Naive thymus-derived CD4-positive, alpha-beta T cell (primary cell): Measurements from ENCODE around the gene PSTPIP2. TPM values are rescaled to one million over a fixed set of nuclear protein-coding genes. Genes with fewer than 3 reads are reported as not detected.

Experiments
- ATAC-seq: fragments of 150-1000 bp; cut with Tn5 transposase; 2 replicates; pipeline ENCODE4 v1.10.0; 2021; ENCODE audit warnings: mild to moderate bottlenecking, moderate library complexity
- CTCF ChIA-PET: fragments of 350-600 bp; sonication (Branson Sonifier 250); formaldehyde crosslinking; loops from one replicate; lab custom pipeline; 2021; ENCODE audit warnings: antibody characterized with exemption; lab: Charles Lee
- POLR2A ChIA-PET: fragments of 350-600 bp; sonication (Branson Sonifier 250); formaldehyde crosslinking; loops from one replicate; lab custom pipeline; 2021; ENCODE audit warnings: antibody characterized with exemption, inconsistent platforms; lab: Charles Lee
- DNase-seq, 9 donors: peaks; one replicate each; pipeline versions ENCODE4 v3.0.0 to v3.0.0-alpha.2; 2020 to 2022; ENCODE audit warnings: mixed read lengths in 1 of 9
- H3K27ac ChIP-seq: one replicate; pipeline ENCODE4 v1.7.0; 2013; ENCODE audit warnings: mild to moderate bottlenecking, low read depth, low read length, moderate library complexity
- H3K27me3 ChIP-seq, 2 donors: one replicate each; pipeline ENCODE4 v1.7.0; 2013; ENCODE audit warnings: low read length in 2 of 2, mild to moderate bottlenecking in 2 of 2, moderate library complexity in 2 of 2; ENCODE audit not compliant: control insufficient read depth in 2 of 2, insufficient read depth in 2 of 2
- H3K36me3 ChIP-seq, 3 experiments: 1 replicate in 2 of 3; 2 replicates in 1 of 3; pipeline ENCODE4 v1.7.0; 2013; ENCODE audit warnings: low read length in 3 of 3, mild to moderate bottlenecking in 3 of 3, moderate library complexity in 1 of 3; ENCODE audit not compliant: insufficient read depth in 3 of 3, control insufficient read depth in 2 of 3
- H3K4me1 ChIP-seq, 2 donors: one replicate each; pipeline ENCODE4 v1.7.0; 2013; ENCODE audit warnings: low read length in 2 of 2, mild to moderate bottlenecking in 2 of 2, moderate library complexity in 1 of 2; ENCODE audit not compliant: control insufficient read depth in 2 of 2, insufficient read depth in 2 of 2
- H3K4me3 ChIP-seq: 2 replicates; pipeline ENCODE4 v1.7.0; 2013; ENCODE audit warnings: mild to moderate bottlenecking, low read length
- H3K9me3 ChIP-seq, 3 experiments: 1 replicate in 2 of 3; 2 replicates in 1 of 3; pipeline ENCODE4 v1.7.0; 2013; ENCODE audit warnings: low read length in 3 of 3; ENCODE audit not compliant: control insufficient read depth in 2 of 3
- H3K27ac Mint-ChIP-seq, 9 donors: one replicate each; pipeline ENCODE4 v1.8.0; 2020 to 2022; ENCODE audit warnings: mixed read lengths in 9 of 9, mild to moderate bottlenecking in 8 of 9, moderate library complexity in 5 of 9, inconsistent platforms in 2 of 9
- H3K27me3 Mint-ChIP-seq, 5 donors: one replicate each; pipeline ENCODE4 v1.8.0; 2021 to 2022; ENCODE audit warnings: mixed read lengths in 5 of 5, mild to moderate bottlenecking in 1 of 5
- H3K36me3 Mint-ChIP-seq, 5 donors: one replicate each; pipeline ENCODE4 v1.8.0; 2020 to 2022; ENCODE audit warnings: mixed read lengths in 5 of 5, mild to moderate bottlenecking in 3 of 5, inconsistent platforms in 1 of 5
- H3K4me1 Mint-ChIP-seq, 7 donors: one replicate each; pipeline ENCODE4 v1.8.0; 2020 to 2022; ENCODE audit warnings: mixed read lengths in 7 of 7, mild to moderate bottlenecking in 3 of 7, inconsistent platforms in 1 of 7
- H3K4me3 Mint-ChIP-seq, 10 donors: one replicate each; pipeline ENCODE4 v1.8.0; 2020 to 2022; ENCODE audit warnings: mild to moderate bottlenecking in 10 of 10, mixed read lengths in 10 of 10, moderate library complexity in 6 of 10, inconsistent platforms in 2 of 10
- H3K9me3 Mint-ChIP-seq, 11 donors: one replicate each; pipeline ENCODE4 v1.8.0; 2020 to 2022; ENCODE audit warnings: mixed read lengths in 11 of 11, mild to moderate bottlenecking in 4 of 11, inconsistent platforms in 1 of 11, moderate library complexity in 1 of 11
- intact Hi-C, 2 donors: fragments of 100-400 bp; cut with micrococcal nuclease; formaldehyde crosslinking; loops; one replicate each; pipeline ENCODE4 v1.15.1; 2023
- polyA plus RNA-seq, 2 donors: library from polyadenylated mRNA; unstranded; fragments of 300-500 nt; fragmentation: Illumina TruSeq; gene quantifications; one replicate each; pipeline ENCODE4 v1.2.3, GENCODE V29; 2021
- total RNA-seq, 6 experiments: library from RNA in 5 of 6; stranded (reverse) in 5 of 6; gene quantifications; 1 replicate in 5 of 6; 2 replicates in 1 of 6; pipeline ENCODE4 v1.2.3 and lab custom pipeline; 2021 to 2026

PSTPIP2 gene
- total and polyA plus RNA-seq, 7 experiments from 2014 or later = 11.1 to 24.6 (median 15.2) TPM

DNA sequence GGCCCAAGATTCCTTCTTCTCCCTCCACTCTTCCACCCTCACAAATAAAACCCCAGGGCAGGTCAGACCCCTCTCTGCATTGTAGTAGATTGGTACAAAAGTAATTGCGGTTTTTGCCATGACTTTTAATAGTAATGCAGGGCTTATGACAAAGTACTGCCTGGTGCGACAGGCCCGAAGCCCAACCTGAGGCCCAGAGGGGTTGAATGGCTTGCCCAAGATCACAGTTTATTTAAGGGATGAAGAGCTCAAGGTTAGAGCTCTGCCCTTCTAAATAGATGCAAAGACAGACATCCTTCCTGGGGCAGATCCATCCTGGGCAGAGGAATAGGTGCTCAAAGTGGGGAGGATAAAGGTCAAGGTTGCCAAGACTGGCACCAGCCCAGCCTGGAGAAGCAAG, 899 bp upstream of the PSTPIP2 start:
- CTCF ChIA-PET = interaction anchor here (0.8 to 2.7 kb wide), 23 partner anchors 11 to 452 kb away, joined by 3 to 17 read pairs (median 4); partner anchors contain the start of gene ATP5F1A
- Histone ChIP-seq H3K27me3 (no peaks in the 10 kb centered on the region), H3K4me3 (peak overlapping the region; percentile 23), H3K27ac (no peak overlapping the region), H3K9me3 (no peaks in the 10 kb centered on the region), H3K36me3 (peaks cover 0 to 4% (median 0%) of the 10 kb centered on the region in 3 experiments), H3K4me1 (peaks cover 13 to 25% of the 10 kb centered on the region in 2 donors)
- Mint-ChIP-seq H3K4me1 (peaks cover 23 to 43% (median 40%) of the 10 kb centered on the region in 7 donors), H3K27me3 (no peaks in the 10 kb centered on the region), H3K27ac (peak overlapping the region in 7 of 9 donors; percentile 20 to 81 (median 55)), H3K9me3 (no peaks in the 10 kb centered on the region), H3K4me3 (peak overlapping the region; percentile 59 to 90 (median 86)), H3K36me3 (peaks cover 0 to 3% (median 0%) of the 10 kb centered on the region in 5 donors)
- no peak for ATAC-seq
- no peak for DNase-seq
- POLR2A ChIA-PET = interaction anchor here (0.6 to 2.1 kb wide), 8 partner anchors 17 to 385 kb away, joined by 3 to 8 read pairs (median 4); no protein-coding TSS in a partner anchor
- intact Hi-C loops = loop anchor here (1.0 to 2.0 kb wide), 15 partner anchors 32 to 452 kb away; partner anchors contain the start of genes EPG5 (in 2 of the 2) and HAUS1 (in 1 of the 2)

DNA sequence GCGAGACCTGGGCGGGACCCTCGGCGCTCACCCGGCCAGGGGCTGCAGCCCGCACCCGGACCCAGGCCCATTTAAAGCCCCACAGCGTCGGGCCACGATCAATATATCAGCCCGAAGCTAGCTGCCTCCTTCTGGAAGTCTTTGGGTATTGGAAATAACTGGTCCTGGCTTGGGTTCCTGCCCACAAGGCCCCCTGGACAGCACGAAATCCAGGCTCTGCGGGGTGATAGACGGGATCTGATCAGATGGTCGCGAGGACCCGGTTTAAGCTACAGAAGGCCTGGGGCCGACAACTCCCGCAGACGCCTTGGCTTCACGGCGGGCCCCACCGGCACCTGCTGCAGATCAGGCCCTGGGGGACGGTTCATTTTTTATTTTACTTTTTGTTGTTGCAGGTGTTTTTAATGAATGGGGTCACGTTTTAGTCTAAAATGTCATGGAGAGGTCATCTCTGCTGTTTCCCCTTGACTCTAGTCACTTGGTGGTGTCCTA, 362 bp upstream of the PSTPIP2 start:
- H3K4me3 ChIP-seq = peak overlapping the region; percentile 69
- H3K4me1 ChIP-seq = peaks cover 13 to 25% of the 10 kb centered on the region in 2 donors
- ChIA-PET POLR2A (interaction anchor here (1.4 to 2.5 kb wide), 4 partner anchors 17 to 385 kb away, joined by 3 to 13 read pairs (median 6); no protein-coding TSS in a partner anchor), CTCF (interaction anchor here (0.9 to 2.7 kb wide), 11 partner anchors 8 to 414 kb away, joined by 3 to 17 read pairs (median 5); no protein-coding TSS in a partner anchor)
- Mint-ChIP-seq H3K4me3 (peak overlapping the region; percentile 59 to 90 (median 86)), H3K4me1 (peaks cover 23 to 48% (median 40%) of the 10 kb centered on the region in 7 donors), H3K9me3 (peaks cover 0 to 4% (median 0%) of the 10 kb centered on the region in 11 donors), H3K36me3 (peaks cover 0 to 4% (median 3%) of the 10 kb centered on the region in 5 donors), H3K27ac (peak overlapping the region in 6 of 9 donors; percentile 42 to 67 (median 55)), H3K27me3 (no peaks in the 10 kb centered on the region)
- H3K27ac ChIP-seq = peak overlapping the region; percentile 73
- no peak for ATAC-seq
- DNase-seq = no peak
- peaks cover 0 to 4% (median 0%) of the 10 kb centered on the region in 3 experiments for H3K36me3 ChIP-seq
- no peaks in the 10 kb centered on the region for H3K27me3 ChIP-seq
- intact Hi-C loops = loop anchor here (1.0 to 2.0 kb wide), 3 partner anchors 32 to 192 kb away; partner anchors contain the start of gene HAUS1 (in 1 of the 2)
- H3K9me3 ChIP-seq = no peaks in the 10 kb centered on the region

DNA sequence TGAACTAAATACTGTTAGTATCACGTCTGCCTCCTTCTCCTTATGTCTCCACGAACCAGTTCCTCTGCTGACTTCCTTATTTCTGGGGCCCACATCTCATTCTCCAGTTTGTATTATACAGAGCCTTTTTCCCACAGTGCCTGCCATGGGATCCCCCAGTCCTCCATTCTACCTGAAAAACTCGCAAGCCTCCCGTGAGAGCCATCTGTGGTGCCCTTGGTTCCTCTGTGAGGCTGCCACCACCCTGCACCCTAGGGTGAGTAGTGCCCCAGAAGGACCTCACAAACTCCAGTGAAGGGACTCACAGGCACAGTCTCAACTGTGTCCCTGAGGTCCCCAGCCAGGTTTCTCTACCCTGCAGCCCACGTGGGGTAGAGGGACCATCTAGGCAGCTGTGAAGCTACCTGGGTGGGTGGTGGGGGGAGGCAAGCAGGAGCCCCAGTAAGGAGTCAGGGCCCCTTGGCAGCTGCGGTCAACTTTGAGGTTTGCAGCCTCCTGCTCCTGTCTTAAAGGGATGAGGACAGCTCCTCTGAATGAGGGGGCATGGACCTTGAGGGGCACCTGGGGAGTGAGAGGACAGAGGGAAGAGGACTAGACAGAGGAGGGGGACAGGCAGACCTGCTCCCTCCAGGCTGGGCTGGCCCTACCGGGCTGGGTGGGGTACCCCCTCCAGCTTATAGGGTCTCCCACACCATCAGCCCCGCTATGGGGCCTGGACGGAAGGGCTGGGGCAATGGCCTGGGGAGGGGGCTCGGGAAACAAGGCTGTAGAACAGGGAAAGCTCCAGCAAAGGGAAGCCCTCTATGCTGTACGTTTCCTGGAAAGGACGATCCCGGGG, 1.0 kb downstream of the PSTPIP2 start:
- DNase-seq (peak in 3 of 9 donors; percentile 12 to 19 (median 13)), ATAC-seq (peak; percentile 39)
- Mint-ChIP-seq H3K9me3 (peaks cover 0 to 4% (median 0%) of the 10 kb centered on the region in 11 donors), H3K36me3 (peaks cover 0 to 5% (median 4%) of the 10 kb centered on the region in 5 donors), H3K27me3 (no peaks in the 10 kb centered on the region), H3K4me3 (peak overlapping the region; percentile 69 to 88 (median 80)), H3K4me1 (peaks cover 23 to 48% (median 40%) of the 10 kb centered on the region in 7 donors), H3K27ac (peak overlapping the region in 7 of 9 donors; percentile 3 to 88 (median 65))
- peak overlapping the region; percentile 69 for H3K4me3 ChIP-seq
- peaks cover 0 to 4% (median 0%) of the 10 kb centered on the region in 3 experiments for H3K36me3 ChIP-seq
- H3K9me3 ChIP-seq = no peaks in the 10 kb centered on the region
- H3K4me1 ChIP-seq = peaks cover 13 to 25% of the 10 kb centered on the region in 2 donors
- no peaks in the 10 kb centered on the region for H3K27me3 ChIP-seq
- intact Hi-C loops = no loop called here
- ChIA-PET POLR2A (interaction anchor here (0.5 to 2.5 kb wide), 6 partner anchors 10 to 405 kb away, joined by 3 to 13 read pairs (median 3); no protein-coding TSS in a partner anchor), CTCF (interaction anchor here (0.8 to 2.7 kb wide), 7 partner anchors 9 to 412 kb away, joined by 3 to 17 read pairs (median 5); no protein-coding TSS in a partner anchor)
- peak overlapping the region; percentile 73 for H3K27ac ChIP-seq

DNA sequence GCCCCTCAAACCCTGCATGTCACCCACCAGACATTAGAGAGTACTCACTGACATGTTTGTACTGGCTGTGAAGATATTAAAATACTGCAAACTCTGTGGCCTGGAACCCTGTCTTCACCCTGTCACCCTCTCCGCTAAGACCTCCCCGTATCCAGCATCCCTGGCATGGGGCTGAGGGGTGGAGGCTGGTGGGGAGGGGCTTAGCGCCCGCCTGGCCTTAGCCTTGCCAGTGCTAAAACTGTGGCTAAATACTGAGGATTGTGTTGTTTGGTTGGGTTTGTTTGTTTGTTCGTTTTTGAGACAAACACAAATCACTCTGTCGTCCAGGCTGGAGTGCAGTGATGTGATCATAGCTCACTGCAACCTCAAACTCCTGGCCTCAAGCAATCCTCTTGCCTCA, 1.8 kb downstream of the PSTPIP2 start:
- Histone ChIP-seq H3K27me3 (no peaks in the 10 kb centered on the region), H3K4me1 (peaks cover 13 to 25% of the 10 kb centered on the region in 2 donors), H3K4me3 (no peak overlapping the region), H3K27ac (no peak overlapping the region), H3K9me3 (no peaks in the 10 kb centered on the region), H3K36me3 (peaks cover 0 to 4% (median 0%) of the 10 kb centered on the region in 3 experiments)
- H3K27me3 Mint-ChIP-seq = no peaks in the 10 kb centered on the region
- peaks cover 0 to 5% (median 4%) of the 10 kb centered on the region in 5 donors for H3K36me3 Mint-ChIP-seq
- peaks cover 23 to 48% (median 40%) of the 10 kb centered on the region in 7 donors for H3K4me1 Mint-ChIP-seq
- ChIA-PET CTCF (interaction anchor here (0.6 to 2.1 kb wide), 3 partner anchors 8 to 146 kb away, joined by 3 to 6 read pairs (median 3); a partner anchor contains a TSS), POLR2A (interaction anchor here (0.6 to 2.5 kb wide), 4 partner anchors 9 to 400 kb away, joined by 3 to 13 read pairs (median 3); no protein-coding TSS in a partner anchor)
- no peak for ATAC-seq
- peak overlapping the region in 2 of 9 donors; percentile 12 to 26 for H3K27ac Mint-ChIP-seq
- intact Hi-C loops = no loop called here
- peak overlapping the region in 8 of 10 donors; percentile 2 to 88 (median 78) for H3K4me3 Mint-ChIP-seq
- DNase-seq = no peak
- H3K9me3 Mint-ChIP-seq = peaks cover 0 to 4% (median 0%) of the 10 kb centered on the region in 11 donors

DNA sequence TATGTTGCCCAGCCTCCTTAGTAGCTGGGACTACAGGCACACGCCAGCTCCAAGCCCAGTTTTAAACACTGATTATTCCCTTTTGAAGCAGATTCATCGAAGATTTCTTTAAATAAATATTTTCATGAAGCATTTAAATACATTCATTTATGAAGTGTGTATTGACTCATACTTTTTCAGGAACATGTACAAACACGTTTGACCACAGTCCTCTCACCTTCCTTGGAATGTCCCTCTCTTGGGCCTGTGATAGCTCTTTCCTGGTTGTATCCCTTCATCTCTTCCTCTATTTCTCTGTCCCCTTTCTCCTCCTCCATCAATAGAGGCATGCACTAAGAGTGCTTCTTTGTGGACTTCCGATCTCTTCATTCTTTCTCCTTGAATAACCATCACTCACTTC, 2.5 kb downstream of the PSTPIP2 start:
- POLR2A ChIA-PET = interaction anchor here (0.6 to 1.4 kb wide), 3 partner anchors 9 to 399 kb away, joined by 3 read pairs; no protein-coding TSS in a partner anchor
- ATAC-seq = no peak

More for the DNA sequence above, 2.5 kb downstream of the PSTPIP2 start:
- H3K4me1 Mint-ChIP-seq = peaks cover 23 to 48% (median 40%) of the 10 kb centered on the region in 7 donors
- intact Hi-C loops = no loop called here
- Histone ChIP-seq H3K36me3 (peaks cover 0 to 4% (median 0%) of the 10 kb centered on the region in 3 experiments), H3K27me3 (no peaks in the 10 kb centered on the region), H3K4me1 (peaks cover 13 to 25% of the 10 kb centered on the region in 2 donors), H3K4me3 (no peak overlapping the region), H3K27ac (no peak overlapping the region), H3K9me3 (no peaks in the 10 kb centered on the region)
- no peaks in the 10 kb centered on the region for H3K27me3 Mint-ChIP-seq
- peaks cover 0 to 5% (median 4%) of the 10 kb centered on the region in 5 donors for H3K36me3 Mint-ChIP-seq
- no peak for DNase-seq
- H3K4me3 Mint-ChIP-seq = peak overlapping the region in 5 of 10 donors; percentile 2 to 85 (median 10)
- peak overlapping the region in 5 of 9 donors; percentile 1 to 32 (median 2) for H3K27ac Mint-ChIP-seq
- H3K9me3 Mint-ChIP-seq = peaks cover 0 to 4% (median 0%) of the 10 kb centered on the region in 11 donors
- CTCF ChIA-PET = interaction anchor here (0.7 to 2.1 kb wide), 2 partner anchors 7 to 145 kb away, joined by 3 to 6 read pairs; no protein-coding TSS in a partner anchor
